ENCODE data around the gene ABCB10.

Gene ABCB10

DNA sequence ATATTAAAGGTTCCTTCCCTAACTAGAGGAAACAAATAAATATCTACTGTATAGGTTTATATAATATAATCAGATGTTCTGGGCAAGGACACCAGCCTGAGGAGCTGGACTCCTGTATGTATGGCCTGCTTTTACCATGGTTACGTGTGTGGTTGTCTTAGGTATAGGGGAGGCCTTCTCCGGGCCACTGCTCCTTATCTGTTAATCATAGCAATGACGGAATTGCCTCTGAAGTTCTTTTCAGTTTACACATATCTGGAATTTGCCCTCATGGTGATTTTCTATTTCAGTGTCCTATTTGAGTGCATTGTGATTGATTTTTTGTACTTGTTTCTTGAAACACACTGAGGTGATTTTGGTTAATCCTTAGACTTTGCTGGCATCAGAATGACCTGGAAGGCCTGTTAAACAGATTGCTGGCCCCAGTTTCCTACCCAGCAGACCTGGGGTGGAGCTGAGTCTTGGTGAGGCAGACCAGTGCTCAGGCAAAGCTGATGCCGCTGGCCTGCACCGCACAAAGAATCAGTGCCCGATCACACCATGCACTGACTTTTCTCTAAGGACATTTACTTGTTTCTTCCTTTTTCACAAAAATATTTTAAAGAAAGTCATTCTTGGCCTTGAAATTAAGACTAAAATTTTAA, 18.5 kb downstream of the ABCB10 start:
- Histone ChIP-seq H3K18ac (ENCODE audit: low read length) (no peak overlapping the region), H4K91ac (ENCODE audit: low read depth, low read length) (no peak overlapping the region), H3K14ac (ENCODE audit: low read length) (no peak overlapping the region), H3K9ac (ENCODE audit: low read length) (no peak overlapping the region), H2BK12ac (ENCODE audit: low read length) (no peak overlapping the region), H2AK5ac (ENCODE audit: low read length) (no peak overlapping the region), H3K4ac (ENCODE audit: low read depth, low read length) (no peak overlapping the region), H3K79me1 (ENCODE audit: low read length) (no peaks in the 10 kb centered on the region), H4K8ac (ENCODE audit: low read depth, low read length) (no peak overlapping the region), H3K27ac (ENCODE audit: low read depth, low read length) (no peak overlapping the region), H3K79me2 (ENCODE audit: control insufficient read depth, insufficient read depth, low read length, poor library complexity) (no peaks in the 10 kb centered on the region), H3K23ac (ENCODE audit: low read length) (no peak overlapping the region), H3K4me3 (ENCODE audit: low read depth, low read length) (no peak overlapping the region), H2BK120ac (ENCODE audit: insufficient read depth, low read length, poor library complexity) (no peak overlapping the region), H3K4me2 (ENCODE audit: low read length) (no peak overlapping the region), H3K4me1 (ENCODE audit: control insufficient read depth in 1 of 2, insufficient read depth in 2 of 2, low read length in 2 of 2) (no peaks in the 10 kb centered on the region), H3K9me3 (ENCODE audit: insufficient read depth, low read depth, low read length) (no peaks in the 10 kb centered on the region), H4K12ac (ENCODE audit: low read depth, low read length) (peak overlapping the region; percentile 23), H3K27me3 (ENCODE audit: insufficient read depth, low read length) (no peaks in the 10 kb centered on the region), H3K36me3 (ENCODE audit: control insufficient read depth in 1 of 2, insufficient read depth in 2 of 2, low read length in 2 of 2) (peaks cover 28 to 31% of the 10 kb centered on the region in 2 experiments), H2BK5ac (ENCODE audit: low read depth, low read length, poor library complexity) (no peak overlapping the region), H2AFZ (ENCODE audit: insufficient read depth, low read length, poor library complexity) (no peak overlapping the region)
- DNase-seq = peak; percentile 54 to 85
- WGBS (ENCODE audit: extremely low coverage, insufficient coverage, insufficient read length) = no CpG with 5 or more reads among the region's 6 CpGs

DNA sequence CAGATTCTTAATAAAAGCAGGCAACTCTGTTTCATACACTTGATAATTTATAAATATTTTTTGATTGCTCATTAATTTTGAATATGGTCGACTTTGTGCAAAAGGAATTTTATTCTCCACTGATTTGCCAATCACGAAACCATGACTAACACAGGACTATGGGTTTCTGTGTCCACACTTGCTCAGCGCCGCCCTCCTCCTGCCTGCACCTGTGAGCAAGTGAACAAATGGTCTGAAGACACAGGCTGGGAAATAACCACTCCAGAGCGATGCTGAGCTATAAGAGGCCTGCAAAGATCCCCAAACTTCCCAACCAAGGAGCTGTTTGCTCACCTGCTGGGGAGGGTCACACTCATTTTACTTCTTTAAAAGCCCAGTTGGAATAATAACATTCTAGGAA, 19.6 kb downstream of the ABCB10 start:
- H3K27me3 ChIP-seq (ENCODE audit: insufficient read depth, low read length) = no peaks in the 10 kb centered on the region
- H3K4me3 ChIP-seq (ENCODE audit: low read depth, low read length) = no peak overlapping the region
- H3K9me3 ChIP-seq (ENCODE audit: insufficient read depth, low read depth, low read length) = no peaks in the 10 kb centered on the region
- no peaks in the 10 kb centered on the region for H3K4me1 ChIP-seq (ENCODE audit: control insufficient read depth in 1 of 2, insufficient read depth in 2 of 2, low read length in 2 of 2)
- H3K79me2 ChIP-seq (ENCODE audit: control insufficient read depth, insufficient read depth, low read length, poor library complexity) = no peaks in the 10 kb centered on the region
- no peak overlapping the region for H3K4me2 ChIP-seq (ENCODE audit: low read length)
- H3K79me1 ChIP-seq (ENCODE audit: low read length) = no peaks in the 10 kb centered on the region
- H3K23ac ChIP-seq (ENCODE audit: low read length) = no peak overlapping the region
- H3K9ac ChIP-seq (ENCODE audit: low read length) = no peak overlapping the region
- no peak overlapping the region for H2AK5ac ChIP-seq (ENCODE audit: low read length)
- no peak overlapping the region for H4K12ac ChIP-seq (ENCODE audit: low read depth, low read length)
- no peak overlapping the region for H3K18ac ChIP-seq (ENCODE audit: low read length)
- no peak overlapping the region for H4K91ac ChIP-seq (ENCODE audit: low read depth, low read length)
- no peak overlapping the region for H3K14ac ChIP-seq (ENCODE audit: low read length)
- no peak for DNase-seq
- no peak overlapping the region for H3K4ac ChIP-seq (ENCODE audit: low read depth, low read length)
- no peak overlapping the region for H2BK12ac ChIP-seq (ENCODE audit: low read length)
- H2AFZ ChIP-seq (ENCODE audit: insufficient read depth, low read length, poor library complexity) = no peak overlapping the region
- H2BK120ac ChIP-seq (ENCODE audit: insufficient read depth, low read length, poor library complexity) = no peak overlapping the region
- no peak overlapping the region for H3K27ac ChIP-seq (ENCODE audit: low read depth, low read length)
- H2BK5ac ChIP-seq (ENCODE audit: low read depth, low read length, poor library complexity) = no peak overlapping the region
- no peak overlapping the region for H4K8ac ChIP-seq (ENCODE audit: low read depth, low read length)
- whole genome bisulfite sequencing (ENCODE audit: extremely low coverage, insufficient coverage, insufficient read length) = no CpG with 5 or more reads among the region's 5 CpGs
- H3K36me3 ChIP-seq (ENCODE audit: control insufficient read depth in 1 of 2, insufficient read depth in 2 of 2, low read length in 2 of 2) = peaks cover 27 to 28% of the 10 kb centered on the region in 2 experiments

DNA sequence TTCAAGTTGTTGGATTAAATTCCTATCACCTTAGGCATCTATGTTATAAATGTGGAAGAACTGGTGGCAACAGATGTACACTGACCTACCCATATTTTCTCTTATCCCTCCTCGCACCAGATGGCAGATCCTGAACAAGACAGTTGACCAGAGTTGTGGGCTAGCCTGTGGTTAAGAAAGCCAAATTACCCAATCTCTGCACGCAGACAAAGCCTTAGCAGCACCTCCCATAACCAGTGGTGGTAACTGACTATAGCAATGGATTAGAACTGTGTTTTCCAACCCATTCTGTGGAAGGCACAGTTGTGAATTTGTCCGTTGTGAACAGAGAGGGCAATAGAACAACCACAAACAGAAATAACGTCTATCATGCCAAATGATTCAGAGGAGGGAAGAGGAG, 20.6 kb downstream of the ABCB10 start:
- Histone ChIP-seq H3K79me2 (ENCODE audit: control insufficient read depth, insufficient read depth, low read length, poor library complexity) (no peaks in the 10 kb centered on the region), H3K4me1 (ENCODE audit: control insufficient read depth in 1 of 2, insufficient read depth in 2 of 2, low read length in 2 of 2) (no peaks in the 10 kb centered on the region), H2BK5ac (ENCODE audit: low read depth, low read length, poor library complexity) (no peak overlapping the region), H3K27ac (ENCODE audit: low read depth, low read length) (no peak overlapping the region), H3K36me3 (ENCODE audit: control insufficient read depth in 1 of 2, insufficient read depth in 2 of 2, low read length in 2 of 2) (peaks cover 23 to 24% of the 10 kb centered on the region in 2 experiments), H4K12ac (ENCODE audit: low read depth, low read length) (no peak overlapping the region), H4K8ac (ENCODE audit: low read depth, low read length) (no peak overlapping the region), H3K9ac (ENCODE audit: low read length) (no peak overlapping the region), H3K9me3 (ENCODE audit: insufficient read depth, low read depth, low read length) (no peaks in the 10 kb centered on the region), H3K18ac (ENCODE audit: low read length) (no peak overlapping the region), H3K27me3 (ENCODE audit: insufficient read depth, low read length) (no peaks in the 10 kb centered on the region), H2BK12ac (ENCODE audit: low read length) (no peak overlapping the region), H3K79me1 (ENCODE audit: low read length) (no peaks in the 10 kb centered on the region), H4K91ac (ENCODE audit: low read depth, low read length) (no peak overlapping the region), H3K4me2 (ENCODE audit: low read length) (no peak overlapping the region), H3K4ac (ENCODE audit: low read depth, low read length) (no peak overlapping the region), H3K4me3 (ENCODE audit: low read depth, low read length) (no peak overlapping the region), H3K23ac (ENCODE audit: low read length) (no peak overlapping the region), H2AFZ (ENCODE audit: insufficient read depth, low read length, poor library complexity) (no peak overlapping the region), H3K14ac (ENCODE audit: low read length) (no peak overlapping the region), H2BK120ac (ENCODE audit: insufficient read depth, low read length, poor library complexity) (no peak overlapping the region), H2AK5ac (ENCODE audit: low read length) (no peak overlapping the region)
- peak in 1 of 2 donors; percentile 59 for DNase-seq
- WGBS (ENCODE audit: extremely low coverage, insufficient coverage, insufficient read length) = no CpG with 5 or more reads among the region's 4 CpGs

DNA sequence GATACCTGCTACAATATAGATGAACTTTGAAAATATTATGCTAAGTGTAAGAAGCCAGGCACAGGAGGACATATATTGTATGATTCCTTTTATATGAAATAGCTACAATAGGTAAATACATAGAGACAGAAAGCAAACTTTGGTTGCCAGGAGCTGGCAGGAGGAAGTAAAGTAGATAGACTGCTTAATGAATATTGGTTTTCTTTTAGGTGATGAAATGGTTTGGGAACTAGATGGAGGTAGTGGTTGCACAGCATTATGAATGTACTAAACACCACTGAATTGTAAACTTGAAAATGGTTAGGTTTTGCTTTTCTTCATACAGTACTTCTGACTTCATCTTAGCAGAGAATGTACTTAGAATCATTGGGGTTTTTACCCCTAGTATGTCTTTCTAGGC, 21.5 kb downstream of the ABCB10 start:
- no peak overlapping the region for H4K12ac ChIP-seq (ENCODE audit: low read depth, low read length)
- H3K18ac ChIP-seq (ENCODE audit: low read length) = no peak overlapping the region
- H3K14ac ChIP-seq (ENCODE audit: low read length) = no peak overlapping the region

More for the DNA sequence above, 21.5 kb downstream of the ABCB10 start:
- Histone ChIP-seq H2BK12ac (ENCODE audit: low read length) (no peak overlapping the region), H3K4me3 (ENCODE audit: low read depth, low read length) (no peak overlapping the region), H2AK5ac (ENCODE audit: low read length) (no peak overlapping the region), H3K4me2 (ENCODE audit: low read length) (no peak overlapping the region), H3K27me3 (ENCODE audit: insufficient read depth, low read length) (no peaks in the 10 kb centered on the region), H3K4ac (ENCODE audit: low read depth, low read length) (no peak overlapping the region), H2BK120ac (ENCODE audit: insufficient read depth, low read length, poor library complexity) (no peak overlapping the region), H4K91ac (ENCODE audit: low read depth, low read length) (no peak overlapping the region), H3K9ac (ENCODE audit: low read length) (no peak overlapping the region), H3K23ac (ENCODE audit: low read length) (no peak overlapping the region), H4K8ac (ENCODE audit: low read depth, low read length) (no peak overlapping the region), H3K27ac (ENCODE audit: low read depth, low read length) (no peak overlapping the region), H2BK5ac (ENCODE audit: low read depth, low read length, poor library complexity) (no peak overlapping the region), H3K4me1 (ENCODE audit: control insufficient read depth in 1 of 2, insufficient read depth in 2 of 2, low read length in 2 of 2) (no peaks in the 10 kb centered on the region), H3K9me3 (ENCODE audit: insufficient read depth, low read depth, low read length) (no peaks in the 10 kb centered on the region), H2AFZ (ENCODE audit: insufficient read depth, low read length, poor library complexity) (no peak overlapping the region), H3K36me3 (ENCODE audit: control insufficient read depth in 1 of 2, insufficient read depth in 2 of 2, low read length in 2 of 2) (peaks cover 20 to 23% of the 10 kb centered on the region in 2 experiments), H3K79me1 (ENCODE audit: low read length) (no peaks in the 10 kb centered on the region), H3K79me2 (ENCODE audit: control insufficient read depth, insufficient read depth, low read length, poor library complexity) (no peaks in the 10 kb centered on the region)
- no peak for DNase-seq

Measured in trophoblast cell (in vitro differentiated cells and primary cell).